HG02642 (cell line): ENCODE data around the gene RRP15.

Experiments used
- ATAC-seq: cut with Tn5 transposase; IDR thresholded peaks from one replicate; pipeline ENCODE4 v1.9.1; 2021; ENCODE audit warnings: mild to moderate bottlenecking; ENCODE audit not compliant: unreplicated experiment, poor library complexity

Gene RRP15

GRCh38 chr1:218357211-218357892 lies 72.3 kb downstream of the RRP15 start:
- ATAC-seq, result no peak

- ATAC-seq, result no peak
These were observed 72.8 kb downstream of the RRP15 start for GRCh38 chr1:218357893-218358232.

GRCh38 chr1:218361298-218362065 lies 76.4 kb downstream of the RRP15 start:
- ATAC-seq, result no peak

GRCh38 chr1:218362418-218363076 lies 77.5 kb downstream of the RRP15 start:
- ATAC-seq, result no peak

- ATAC-seq, result no peak
These were observed 78.0 kb downstream of the RRP15 start for GRCh38 chr1:218363141-218363540.

GRCh38 chr1:218364028-218364710 lies 79.1 kb downstream of the RRP15 start:
- no peak for ATAC-seq

GRCh38 chr1:218365226-218365999 lies 80.3 kb downstream of the RRP15 start:
- no peak for ATAC-seq

GRCh38 chr1:218366322-218367052 lies 81.4 kb downstream of the RRP15 start:
- ATAC-seq, result no peak

- ATAC-seq, result no peak
These were observed 82.0 kb downstream of the RRP15 start for GRCh38 chr1:218367118-218367517.

GRCh38 chr1:218368686-218369085 lies 83.6 kb downstream of the RRP15 start:
- ATAC-seq, result no peak

- ATAC-seq, result no peak
These were observed 84.8 kb downstream of the RRP15 start for GRCh38 chr1:218369688-218370511.

GRCh38 chr1:218371927-218372672 lies 87.0 kb downstream of the RRP15 start:
- no peak for ATAC-seq

GRCh38 chr1:218374401-218375353 lies 89.6 kb downstream of the RRP15 start:
- ATAC-seq, result no peak

- peak; percentile 19 for ATAC-seq
These were observed 91.6 kb downstream of the RRP15 start for GRCh38 chr1:218376722-218377121.

- peak; percentile 73 for ATAC-seq
These were observed 92.1 kb downstream of the RRP15 start for GRCh38 chr1:218377143-218377660.

GRCh38 chr1:218380125-218380977 lies 95.3 kb downstream of the RRP15 start:
- ATAC-seq, result no peak
